CD4-positive, alpha-beta T cell treated with Interleukin-15 for 1 hour (primary cell): ENCODE measurements around the gene ANKH.

Source experiments
- DNase-seq: peaks from one replicate; pipeline ENCODE4 v3.0.0-alpha.2; 2020

Gene ANKH

DNA sequence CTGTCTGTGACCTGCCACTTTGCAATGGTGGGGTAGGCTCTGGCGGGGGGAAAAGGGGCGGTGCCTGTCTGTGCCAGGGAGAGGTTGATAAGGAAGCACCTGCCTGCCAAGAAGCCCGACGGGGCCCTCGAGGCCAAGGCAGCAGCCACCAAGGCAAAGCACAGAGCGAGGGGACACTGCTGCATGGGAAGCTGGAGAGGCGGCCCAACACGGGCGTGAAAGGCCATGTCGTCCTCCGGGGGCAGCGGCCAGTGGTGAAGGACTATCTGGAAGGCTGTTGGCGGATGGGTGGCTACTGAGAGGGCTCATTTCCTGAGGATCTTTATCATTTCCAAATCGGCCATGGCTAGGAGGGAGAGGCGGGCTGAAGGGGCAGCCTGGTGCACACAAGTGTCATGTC, 140.7 kb downstream of the ANKH start:
- DNase-seq, result no peak

DNA sequence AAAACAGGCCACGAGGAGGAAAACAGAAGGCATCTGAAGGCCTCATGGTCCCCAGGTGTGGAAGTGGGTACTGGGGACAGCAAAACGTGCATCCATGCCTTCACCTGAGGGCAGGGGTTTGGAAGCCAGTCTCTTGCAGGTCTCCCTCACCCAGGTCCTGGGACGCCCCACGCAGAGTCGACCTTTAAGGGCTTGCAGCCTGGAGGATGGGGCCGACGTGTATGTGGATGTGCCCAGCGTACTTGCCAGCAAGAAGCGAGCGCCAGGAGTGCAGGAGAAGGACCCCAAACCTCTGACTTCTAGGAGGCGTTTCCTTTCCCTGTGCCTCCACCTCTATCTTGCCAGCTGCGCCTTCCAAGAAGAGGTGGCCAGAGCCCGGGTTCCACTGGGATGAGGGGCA, 141.1 kb downstream of the ANKH start:
- no peak for DNase-seq

DNA sequence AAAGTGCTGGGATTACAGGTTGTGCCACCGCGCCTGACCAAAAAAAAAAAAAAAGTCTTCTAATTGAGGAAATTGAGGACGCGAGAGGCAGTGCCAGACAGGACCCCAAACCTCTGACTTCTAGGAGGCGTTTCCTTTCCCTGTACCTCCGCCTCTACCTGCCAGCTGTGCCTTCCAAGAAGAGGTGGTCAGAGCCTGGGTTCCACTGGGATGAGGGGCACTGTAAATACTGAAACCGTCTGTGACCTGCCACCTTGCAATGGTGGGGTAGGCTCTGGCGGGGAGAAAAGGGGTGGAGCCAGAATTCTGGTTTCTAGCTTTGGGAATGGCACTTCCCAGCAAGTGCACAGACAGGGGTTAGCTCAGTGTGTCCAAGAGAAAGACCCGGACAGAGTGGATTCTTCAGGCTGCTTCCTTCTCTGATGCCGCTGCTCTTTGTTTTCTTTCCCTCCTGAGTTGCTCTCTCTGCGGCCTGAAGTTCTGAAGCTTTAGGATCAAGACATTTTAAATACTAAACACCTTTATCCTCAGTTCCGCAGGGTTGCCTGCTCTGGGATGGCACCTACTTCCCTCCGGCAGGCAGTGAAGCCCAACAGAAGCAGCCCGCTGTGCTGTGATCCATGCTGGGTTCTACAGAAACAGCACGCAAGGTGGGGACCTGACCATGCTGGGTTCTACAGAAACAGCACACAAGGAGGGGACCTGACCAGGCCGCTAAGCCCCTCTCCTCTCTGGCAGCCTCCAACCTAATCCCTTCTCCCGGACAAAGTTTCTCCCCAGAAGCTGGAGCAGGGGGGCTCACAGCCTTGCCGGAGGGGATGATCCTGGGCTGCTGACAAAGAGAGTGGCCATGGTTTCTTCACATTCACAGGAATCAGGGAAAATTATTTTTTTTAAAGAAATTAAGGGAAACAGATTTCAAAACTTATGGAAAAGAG, 141.9 kb downstream of the ANKH start:
- DNase-seq, result no peak

DNA sequence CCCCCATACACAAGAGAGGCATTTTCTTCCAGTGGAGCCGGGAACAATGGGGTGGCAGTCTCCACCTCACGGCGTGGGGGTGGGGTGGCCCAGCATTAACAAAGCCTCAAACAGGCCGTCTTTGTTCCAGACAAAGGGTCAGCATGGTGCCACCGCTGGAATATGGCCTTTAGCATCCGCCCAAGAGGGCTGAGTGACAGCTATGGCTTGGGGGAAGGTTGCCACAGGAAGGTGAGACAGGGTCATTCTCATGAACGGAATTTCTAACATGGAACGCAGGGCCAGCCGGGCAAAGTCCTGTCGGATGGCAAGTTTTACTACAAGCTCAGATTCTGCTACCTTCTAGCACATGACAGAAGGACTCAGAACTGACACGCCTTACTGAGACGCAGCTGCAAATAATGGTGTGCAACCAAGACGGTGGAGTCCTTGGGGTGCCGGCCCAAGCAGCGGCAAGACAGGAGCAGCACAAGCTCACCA, 143.1 kb downstream of the ANKH start:
- DNase-seq, result no peak

DNA sequence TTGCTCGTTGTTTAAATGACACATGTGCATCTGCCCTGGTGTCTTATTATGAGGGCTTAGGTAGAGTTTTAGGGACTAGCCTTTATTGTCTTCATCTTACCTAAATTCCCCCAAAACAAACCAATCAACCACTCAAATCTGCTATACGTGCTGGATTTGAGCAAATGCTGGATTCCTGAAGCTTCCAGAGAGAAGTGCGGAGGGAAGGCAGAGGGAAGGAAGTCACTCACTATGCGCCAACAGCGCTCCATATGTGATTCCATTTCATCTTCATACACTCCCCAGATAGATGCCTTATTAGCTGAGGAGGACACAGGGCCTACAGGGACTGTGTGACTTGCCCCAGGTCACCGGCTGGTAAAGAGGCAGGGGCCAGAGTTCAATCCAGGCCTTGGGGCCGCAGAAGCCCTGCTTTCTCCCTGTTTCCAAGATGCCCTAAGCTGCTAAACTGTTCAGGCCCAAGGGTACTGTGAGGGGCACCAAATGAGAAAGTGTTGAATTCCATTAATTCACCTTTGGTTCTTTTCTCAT, 143.6 kb downstream of the ANKH start:
- DNase-seq, result no peak

DNA sequence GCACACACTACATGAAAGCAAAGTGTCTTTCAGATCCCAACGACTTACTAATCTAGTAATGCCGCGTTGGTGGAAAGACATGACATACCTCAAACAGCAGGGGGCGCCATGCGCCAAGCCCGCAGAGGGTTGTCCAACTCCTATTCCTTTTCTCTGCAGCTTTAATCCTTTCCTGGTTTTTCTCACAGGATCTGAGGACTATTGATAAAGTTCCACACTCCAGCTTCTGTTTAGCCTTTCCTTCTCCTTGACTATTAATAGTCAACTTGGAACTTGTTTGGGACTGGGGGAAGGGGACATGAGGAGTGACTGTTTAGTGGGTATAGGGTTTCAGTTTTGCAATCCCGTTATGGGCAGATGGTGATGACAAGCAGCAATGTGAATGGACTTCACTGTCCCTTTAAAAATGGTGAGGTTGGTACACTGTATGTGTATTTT, 144.1 kb downstream of the ANKH start:
- DNase-seq, result peak; percentile 59

DNA sequence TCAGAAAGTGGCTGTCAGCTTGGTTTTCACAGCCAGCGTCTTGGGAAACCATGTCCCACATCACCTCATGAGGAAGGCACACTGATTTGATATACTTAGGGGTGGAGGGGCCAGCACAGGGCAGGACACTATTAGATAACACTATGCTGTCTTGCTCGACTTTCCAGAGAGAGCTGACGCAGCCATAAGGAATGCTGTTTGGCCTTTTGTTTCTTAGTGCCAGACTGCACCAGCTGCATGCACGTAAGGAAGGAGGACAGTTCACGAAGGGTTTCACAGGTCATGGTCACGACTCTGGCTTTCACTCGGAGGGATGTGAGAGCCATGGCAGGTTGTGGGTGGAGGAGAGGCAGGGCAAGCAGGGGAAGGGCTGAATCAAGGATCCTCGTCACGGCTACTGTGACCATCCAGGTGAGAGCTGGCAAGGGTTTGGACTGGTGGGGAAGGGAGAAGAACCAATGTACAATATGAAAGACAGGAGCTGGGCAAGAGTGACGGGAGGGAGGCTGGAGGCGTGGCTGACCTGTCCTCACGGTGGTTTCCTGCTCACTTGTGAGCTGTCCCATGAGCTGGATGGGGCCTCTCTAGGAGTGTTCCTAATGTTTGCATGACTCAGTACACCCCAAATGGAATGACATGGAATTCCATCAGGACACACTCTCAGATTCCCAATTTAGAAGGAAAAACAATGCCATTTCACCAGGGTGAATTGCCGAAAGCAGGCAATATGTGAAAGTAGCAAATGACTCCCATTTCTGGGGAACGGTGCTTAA, 145.3 kb downstream of the ANKH start:
- DNase-seq, result no peak

DNA sequence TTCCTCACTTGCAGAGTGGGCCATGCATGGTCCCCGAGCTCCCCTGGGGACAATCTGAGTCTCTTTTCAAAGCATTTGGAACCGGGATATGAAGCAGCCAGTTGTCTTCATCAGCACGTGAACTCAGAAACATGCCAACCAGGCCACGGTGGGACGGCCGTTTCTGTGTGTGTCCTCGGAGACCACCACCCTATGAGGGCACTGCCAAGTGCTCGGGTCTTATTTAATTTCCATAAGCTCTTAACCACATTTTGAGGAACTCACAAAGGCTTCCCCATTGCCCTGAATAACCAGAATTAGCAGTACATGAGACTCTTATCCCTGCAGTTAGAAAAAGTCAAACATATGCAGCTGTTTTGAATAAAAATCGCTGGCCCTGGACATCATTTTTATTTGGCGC, 146.9 kb downstream of the ANKH start:
- no peak for DNase-seq

DNA sequence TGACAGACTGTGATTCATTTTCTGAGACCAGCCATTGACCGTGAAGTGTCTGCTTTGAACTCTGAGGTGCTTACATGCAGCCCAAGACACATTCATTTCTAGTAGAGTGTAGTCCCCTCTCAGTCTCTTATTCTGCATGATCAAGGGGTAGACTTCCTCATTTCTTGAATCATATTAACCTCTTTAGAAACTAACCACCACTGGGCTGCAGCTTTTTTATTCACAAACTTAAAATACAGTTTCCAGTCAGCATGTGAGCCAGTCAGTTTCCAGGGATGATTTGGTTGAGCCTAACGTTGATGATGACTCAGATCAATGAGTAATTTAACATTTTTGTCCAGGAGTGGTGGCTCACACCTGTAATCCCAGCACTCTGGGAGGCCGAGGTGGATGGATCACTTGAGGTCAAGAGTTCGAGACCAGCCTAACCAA, 147.9 kb downstream of the ANKH start:
- no peak for DNase-seq

DNA sequence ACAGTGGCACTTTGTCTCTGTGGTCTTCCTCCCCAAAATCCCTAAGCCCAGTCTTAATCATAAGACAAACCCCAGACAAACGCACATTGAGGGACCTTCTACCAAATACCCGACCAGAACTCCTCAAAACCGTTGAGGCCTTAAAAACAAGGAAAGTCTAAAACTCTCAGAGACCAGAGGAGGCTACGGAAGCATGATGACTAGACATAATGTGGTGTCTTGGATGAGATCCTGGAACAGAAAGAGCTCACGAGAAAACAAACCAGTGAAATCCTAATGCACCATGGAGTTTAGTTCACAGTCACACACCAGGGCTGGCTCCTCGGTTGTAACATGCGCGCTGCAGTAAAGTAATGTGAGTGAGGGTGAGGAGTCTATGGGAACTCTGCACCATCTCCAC, 148.7 kb downstream of the ANKH start:
- no peak for DNase-seq

DNA sequence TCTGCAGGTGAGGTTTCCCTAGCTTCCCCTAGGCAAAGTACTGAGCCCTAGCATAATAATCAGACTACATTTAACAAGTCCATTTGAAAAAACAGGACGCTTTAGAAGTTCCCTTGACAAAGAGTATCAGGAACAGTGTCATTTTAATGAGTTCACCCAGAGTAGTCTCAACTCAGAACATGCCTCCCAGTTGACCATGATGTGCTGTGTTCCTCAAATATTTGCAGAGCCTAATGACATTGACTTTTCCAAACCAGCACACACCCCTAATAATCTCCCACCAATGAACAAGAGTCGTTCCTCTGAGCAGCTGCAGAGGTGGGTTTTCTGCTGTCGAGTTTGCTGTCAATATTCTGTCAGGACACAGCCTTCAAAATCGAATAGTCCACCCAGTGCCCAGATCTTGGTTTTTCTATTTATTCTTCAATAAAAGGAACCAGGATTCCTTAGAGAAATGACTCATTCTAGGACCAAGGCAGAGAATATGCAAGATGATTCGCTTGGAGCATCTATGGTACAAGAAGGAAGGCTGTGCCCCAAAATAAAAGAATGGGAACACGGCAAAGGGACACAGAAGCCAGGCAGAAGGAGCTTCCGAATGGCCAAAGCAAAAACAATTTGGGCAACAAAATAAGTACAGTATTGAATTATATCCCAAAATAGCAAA, 149.5 kb downstream of the ANKH start:
- no peak for DNase-seq

DNA sequence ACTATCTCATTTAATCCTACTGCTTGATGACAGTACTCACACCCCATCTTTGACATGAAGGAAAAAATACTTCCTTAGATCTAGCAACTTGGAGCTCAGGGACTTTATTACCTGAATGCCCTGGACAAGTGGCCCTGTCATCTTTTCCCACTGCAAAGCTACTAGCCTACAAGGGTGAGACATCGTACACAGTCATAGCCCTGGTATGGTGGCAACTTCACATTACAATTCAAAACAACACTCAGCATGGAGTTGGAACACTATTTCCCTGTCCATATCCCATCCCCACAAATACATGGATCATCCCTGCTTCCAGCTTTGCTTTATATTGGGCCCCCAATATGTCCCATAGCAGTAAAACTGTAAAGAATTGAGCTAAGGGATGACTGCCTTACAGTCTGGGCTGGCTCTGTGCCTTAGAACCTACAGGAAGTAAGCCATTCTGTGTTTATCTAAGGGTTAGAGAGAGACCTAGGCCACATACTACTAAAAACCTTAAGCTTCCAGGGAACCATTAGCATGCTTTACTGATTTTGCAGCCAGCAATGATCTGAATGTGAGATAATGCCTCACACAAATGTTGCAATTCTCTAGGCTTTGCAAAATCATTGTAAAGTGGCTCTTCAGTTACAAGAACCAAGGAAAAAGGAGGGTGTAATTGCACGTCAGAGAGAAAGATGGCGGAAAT, 151.2 kb downstream of the ANKH start:
- no peak for DNase-seq

DNA sequence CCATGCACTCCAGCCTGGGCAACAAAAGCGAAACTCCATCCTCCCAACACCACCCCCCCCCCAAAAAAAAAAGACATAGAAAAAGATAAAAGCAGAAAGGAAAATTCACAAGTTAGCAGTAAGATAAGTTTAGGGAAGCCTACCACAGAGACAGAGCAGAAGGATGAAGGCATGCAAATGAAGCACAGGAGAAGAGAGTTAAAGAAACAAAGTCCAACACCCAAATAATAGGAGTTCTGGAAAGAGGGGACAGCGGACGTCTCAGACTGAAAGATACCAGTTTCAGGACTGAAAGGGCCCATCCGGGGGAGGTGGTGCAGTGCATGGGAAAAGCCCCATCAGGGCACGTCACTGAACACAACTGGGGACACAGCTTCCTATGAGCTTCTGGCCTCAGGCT, 152.8 kb downstream of the ANKH start:
- DNase-seq, result no peak

DNA sequence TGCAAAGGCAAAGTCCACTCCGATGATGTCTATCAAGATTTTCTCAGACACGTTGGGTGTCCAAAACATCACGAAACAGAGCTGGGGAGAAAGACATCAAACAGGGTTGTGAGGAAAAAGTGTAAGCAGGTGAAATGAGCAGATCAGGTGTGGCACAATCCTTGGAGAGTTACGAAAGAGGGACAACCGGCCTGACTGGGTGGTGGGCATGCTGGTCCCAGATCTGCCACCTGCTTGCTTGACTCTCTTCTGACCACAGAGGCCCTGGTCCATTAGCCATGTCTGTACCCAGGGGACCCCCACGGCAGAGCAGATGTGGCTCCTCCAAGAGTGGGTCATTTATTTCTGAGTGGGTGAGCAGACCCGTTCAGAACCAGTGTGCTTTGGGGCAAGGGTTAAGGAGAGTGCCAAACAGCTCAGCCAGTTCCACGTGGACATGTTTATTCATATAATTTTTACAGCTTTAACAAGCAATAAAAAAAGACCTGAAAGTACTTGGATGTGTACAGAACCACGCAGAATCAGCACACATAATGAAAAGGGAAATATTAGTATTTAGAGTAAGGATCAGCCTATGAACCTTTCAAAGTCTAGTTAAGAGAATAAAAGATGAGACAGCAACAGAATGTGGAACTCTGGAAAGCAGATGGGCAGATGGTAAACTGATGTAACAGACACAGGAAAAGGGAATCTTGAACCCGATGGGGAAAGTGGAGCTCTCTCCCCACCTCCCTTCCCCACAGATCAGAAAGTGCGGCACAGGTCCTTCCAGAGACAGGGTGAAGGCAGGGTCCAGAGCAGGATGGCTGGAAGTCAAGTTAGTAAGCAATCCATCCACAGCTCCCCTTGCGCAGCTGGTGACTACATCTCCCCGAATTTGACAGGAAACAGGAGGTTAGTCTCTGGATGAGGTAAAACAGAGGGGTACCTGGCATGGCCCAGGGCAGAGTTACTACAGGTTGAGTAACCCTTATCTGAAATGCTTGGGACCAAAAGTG, 154.5 kb downstream of the ANKH start:
- DNase-seq, result no peak

DNA sequence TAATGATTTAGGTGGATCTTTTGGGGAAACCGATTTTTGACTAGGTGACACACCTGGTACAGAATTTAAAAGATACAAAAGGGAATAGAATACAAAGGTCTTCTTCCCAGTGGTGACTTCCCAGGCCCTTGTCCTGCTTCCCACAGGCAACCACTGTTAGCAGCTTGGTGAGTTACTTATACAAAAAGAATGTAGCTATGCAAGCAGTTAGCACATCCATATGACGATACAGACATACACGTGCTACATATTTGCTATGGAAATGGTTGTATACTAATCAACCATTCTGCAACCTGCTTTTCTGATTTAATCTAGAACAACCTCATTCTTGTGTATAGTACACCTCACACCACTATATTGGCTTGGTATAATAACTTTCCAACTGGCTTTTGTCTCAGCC, 156.1 kb downstream of the ANKH start:
- no peak for DNase-seq

DNA sequence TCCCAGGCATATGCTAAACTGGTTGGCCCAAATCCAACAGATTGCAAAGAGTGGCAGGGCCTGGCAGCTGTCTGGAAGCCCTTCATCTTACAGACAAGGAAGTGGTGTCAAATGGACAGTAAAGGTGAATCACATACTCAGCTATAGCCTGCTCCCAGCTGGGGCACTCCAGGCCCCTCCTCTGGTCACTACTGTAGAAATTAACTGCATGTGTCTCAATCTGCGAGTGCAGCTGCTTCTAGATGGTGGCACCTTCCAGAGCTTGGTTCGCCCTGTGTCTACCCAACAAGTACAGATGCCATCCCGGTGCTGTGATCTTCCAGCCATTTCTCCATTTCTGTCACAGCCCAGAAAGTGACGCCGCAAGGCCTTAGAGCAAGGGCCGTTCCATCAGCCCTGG, 156.9 kb downstream of the ANKH start:
- DNase-seq, result no peak

DNA sequence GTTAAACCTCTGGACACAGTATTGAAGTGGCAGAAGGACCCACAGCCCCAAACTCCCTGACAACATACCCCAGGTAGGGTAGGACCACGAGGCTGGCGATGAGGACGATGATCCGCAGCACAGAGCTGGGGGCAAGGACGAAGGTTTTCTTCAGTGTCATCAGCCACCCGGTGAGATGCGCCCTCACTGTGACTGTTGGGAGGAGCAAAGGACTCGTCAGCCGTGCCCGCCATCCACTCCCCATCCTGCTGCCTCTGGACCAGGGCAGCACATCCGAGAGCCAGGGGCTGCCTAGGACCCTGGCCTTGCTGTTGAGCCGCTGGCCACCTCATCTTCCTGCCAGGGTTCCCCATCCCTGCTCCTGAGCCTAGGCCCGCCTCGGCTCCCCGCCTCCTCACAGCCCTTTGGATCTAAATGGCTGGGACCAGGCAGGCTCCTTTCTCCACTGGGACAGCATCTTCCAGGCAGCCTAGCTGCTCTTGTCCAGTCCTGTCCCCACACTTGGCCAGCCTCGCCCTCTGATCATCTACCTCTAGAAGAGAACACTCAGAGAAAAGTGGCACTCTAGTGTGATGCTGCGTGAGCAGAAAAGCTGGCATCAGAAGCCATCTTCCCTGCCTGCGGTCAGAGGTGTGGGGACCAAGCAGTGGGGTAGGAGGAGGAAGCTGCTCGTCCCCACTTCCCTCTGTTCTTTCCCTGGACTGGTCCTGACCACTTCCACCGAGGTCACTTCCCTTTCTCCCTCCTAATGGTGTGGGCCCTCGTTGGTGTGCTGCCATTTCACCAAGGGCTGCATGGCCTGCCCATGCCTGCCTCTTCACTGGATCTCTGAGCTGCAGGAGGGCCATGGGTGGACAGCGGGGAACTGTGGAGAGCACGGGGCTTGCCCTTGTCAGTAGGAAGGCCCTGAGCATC, 157.8 kb downstream of the ANKH start:
- no peak for DNase-seq

DNA sequence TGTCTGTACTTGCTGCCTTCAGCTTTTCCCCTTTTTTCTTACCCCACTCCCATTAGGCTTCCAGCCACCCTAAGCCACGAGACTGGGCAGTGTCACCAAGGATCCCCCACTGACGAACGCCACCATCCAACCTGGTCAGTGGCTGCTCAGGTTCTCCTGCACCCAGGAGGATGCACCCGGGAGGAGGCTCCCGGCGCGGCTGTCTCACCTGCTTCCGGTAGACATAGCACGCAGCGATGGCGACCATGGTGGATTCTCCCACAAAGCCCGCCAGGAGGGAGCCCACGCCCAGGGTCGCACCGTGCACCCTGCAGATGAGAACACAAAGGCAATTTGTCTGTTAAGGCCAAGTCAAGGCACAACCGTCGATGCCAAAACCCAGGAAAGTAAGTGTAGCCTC, 158.9 kb downstream of the ANKH start:
- DNase-seq, result no peak

DNA sequence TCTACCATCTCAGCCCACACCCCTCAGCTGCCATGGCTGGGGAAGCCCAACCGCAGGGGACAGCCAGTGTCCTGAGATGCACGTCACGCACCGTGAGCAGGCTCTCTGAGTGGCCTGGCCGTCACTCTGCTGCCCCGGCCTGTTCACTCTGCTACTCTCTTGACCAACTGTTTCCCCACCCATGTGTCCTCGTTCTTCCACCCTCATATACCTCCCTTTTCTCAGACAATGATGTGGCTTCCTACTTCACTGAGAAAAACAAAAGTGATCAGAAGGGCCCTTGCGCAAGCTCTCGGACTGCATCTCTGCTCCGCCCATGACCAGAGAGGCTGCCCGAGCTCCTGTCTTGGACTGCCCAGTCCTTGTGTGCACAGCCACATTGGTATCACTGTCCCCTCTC, 159.4 kb downstream of the ANKH start:
- no peak for DNase-seq
